MM.1S (cell line): ENCODE data around the gene PLA2G3.

ENCODE experiments used
- DNase-seq: peaks from one replicate; pipeline ENCODE4 v3.0.0-alpha.2; 2015
- H2AFZ ChIP-seq: fragments of 300-600 bp; sonication (generic); 2 replicates; pipeline ENCODE4 v1.6.0; 2016; ENCODE audit warnings: antibody characterized with exemption, low read length
- H3F3A ChIP-seq: fragments of 300-600 bp; sonication (generic); 2 replicates; pipeline ENCODE4 v1.6.1; 2016; ENCODE audit warnings: mild to moderate bottlenecking, antibody characterized with exemption, low read length, moderate library complexity, mixed read lengths; ENCODE audit not compliant: insufficient read depth
- H3K27ac ChIP-seq: fragments of 300-600 bp; sonication (generic); 2 replicates; pipeline ENCODE4 v1.5.1; 2016; ENCODE audit warnings: mild to moderate bottlenecking, low read length
- H3K27me3 ChIP-seq: fragments of 300-600 bp; sonication (generic); replicated peaks from 2 replicates; pipeline ENCODE4 v1.6.0; 2016; ENCODE audit warnings: low read length; ENCODE audit not compliant: insufficient read depth
- H3K36me3 ChIP-seq: fragments of 300-600 bp; sonication (generic); replicated peaks from 2 replicates; pipeline ENCODE4 v1.6.1; 2016; ENCODE audit warnings: mild to moderate bottlenecking, low read length, mixed read lengths; ENCODE audit not compliant: insufficient read depth
- H3K4me1 ChIP-seq: fragments of 300-600 bp; sonication (generic); 2 replicates; pipeline ENCODE4 v1.6.1; 2016; ENCODE audit warnings: low read length, mixed read lengths
- H3K4me2 ChIP-seq: fragments of 300-600 bp; sonication (generic); 2 replicates; pipeline ENCODE4 v1.6.0; 2016; ENCODE audit warnings: low read depth, low read length
- H3K4me3 ChIP-seq: fragments of 300-600 bp; sonication (generic); 2 replicates; pipeline ENCODE4 v1.5.1; 2016; ENCODE audit warnings: low read length, mixed read lengths
- H3K79me2 ChIP-seq: fragments of 300-600 bp; sonication (generic); 2 replicates; pipeline ENCODE4 v1.6.1; 2016; ENCODE audit warnings: mixed run types, low read length, mixed read lengths
- H3K9ac ChIP-seq: fragments of 300-600 bp; sonication (generic); 2 replicates; pipeline ENCODE4 v1.6.1; 2016; ENCODE audit warnings: low read length, mixed read lengths
- H3K9me2 ChIP-seq: fragments of 300-600 bp; sonication (generic); replicated peaks from 2 replicates; pipeline ENCODE4 v1.6.1; 2016; ENCODE audit warnings: mild to moderate bottlenecking, low read length, mixed read lengths; ENCODE audit not compliant: insufficient read depth
- H3K9me3 ChIP-seq: fragments of 300-600 bp; sonication (generic); replicated peaks from 2 replicates; pipeline ENCODE4 v1.6.1; 2016; ENCODE audit warnings: mild to moderate bottlenecking, low read length, mixed read lengths; ENCODE audit not compliant: insufficient read depth
- H4K20me1 ChIP-seq: fragments of 300-600 bp; sonication (generic); 2 replicates; pipeline ENCODE4 v1.6.1; 2016; ENCODE audit warnings: mild to moderate bottlenecking, low read length, moderate library complexity, mixed read lengths; ENCODE audit not compliant: insufficient read depth
- CTCF ChIP-seq: fragments of 300-600 bp; sonication (generic); IDR thresholded peaks from 2 replicates; pipeline ENCODE4 v1.5.1; 2016; ENCODE audit warnings: antibody characterized with exemption, low read length, mixed read lengths
- EZH2 ChIP-seq: fragments of 300-600 bp; sonication (generic); optimal IDR thresholded peaks from 2 replicates; pipeline ENCODE3; 2017; ENCODE audit warnings: low read depth, mild to moderate bottlenecking, antibody characterized with exemption, low read length, mixed read lengths
- EZH2phosphoT487 ChIP-seq: fragments of 300-600 bp; sonication (generic); IDR thresholded peaks from 2 replicates; pipeline ENCODE4 v1.6.1; 2018; ENCODE audit warnings: antibody characterized with exemption, low read length

The PLA2G3 gene

GRCh38 chr22:31091106-31091975 is 49.0 kb downstream of the PLA2G3 start:
- Histone ChIP-seq H3K9me3 (no peaks in the 10 kb centered on the region), H3K4me3 (no peak overlapping the region), H3K79me2 (no peaks in the 10 kb centered on the region), H3K4me2 (no peak overlapping the region), H3F3A (no peaks in the 10 kb centered on the region), H3K27ac (no peak overlapping the region), H3K9ac (no peak overlapping the region), H3K4me1 (no peaks in the 10 kb centered on the region), H3K36me3 (no peaks in the 10 kb centered on the region), H2AFZ (no peak overlapping the region), H4K20me1 (no peaks in the 10 kb centered on the region), H3K27me3 (no peaks in the 10 kb centered on the region), H3K9me2 (no peaks in the 10 kb centered on the region)
- DNase-seq: no peak
- no peak for TF ChIP-seq CTCF
- TF ChIP-seq EZH2phosphoT487: no peak
- no peak for TF ChIP-seq EZH2

- DNase-seq: no peak
- no peak overlapping the region for H3K9ac ChIP-seq
- no peak for TF ChIP-seq CTCF
- no peak for TF ChIP-seq EZH2
- no peak for TF ChIP-seq EZH2phosphoT487
Measured at GRCh38 chr22:31090217-31091085, 49.9 kb downstream of the PLA2G3 start.

GRCh38 chr22:31089160-31090100 is 50.9 kb downstream of the PLA2G3 start:
- Histone ChIP-seq H3F3A (peaks cover 4% of the 10 kb centered on the region; the same call in 1 of the 2 replicates), H2AFZ (no peak overlapping the region), H3K27me3 (no peaks in the 10 kb centered on the region), H3K9ac (no peak overlapping the region), H3K9me3 (no peaks in the 10 kb centered on the region), H4K20me1 (no peaks in the 10 kb centered on the region), H3K4me2 (no peak overlapping the region), H3K4me1 (no peaks in the 10 kb centered on the region), H3K36me3 (no peaks in the 10 kb centered on the region), H3K27ac (no peak overlapping the region), H3K79me2 (peaks cover under 1% of the 10 kb centered on the region; the same call in 1 of the 2 replicates), H3K4me3 (no peak overlapping the region), H3K9me2 (no peaks in the 10 kb centered on the region)
- TF ChIP-seq EZH2: no peak
- no peak for TF ChIP-seq EZH2phosphoT487
- TF ChIP-seq CTCF: peak; percentile 87
- DNase-seq: peak; percentile 33

More at GRCh38 chr22:31090217-31091085, 49.9 kb downstream of the PLA2G3 start:
- no peaks in the 10 kb centered on the region for H3K79me2 ChIP-seq
- H2AFZ ChIP-seq: no peak overlapping the region
- no peaks in the 10 kb centered on the region for H3K36me3 ChIP-seq
- no peaks in the 10 kb centered on the region for H3K4me1 ChIP-seq
- H3K27me3 ChIP-seq: no peaks in the 10 kb centered on the region
- no peaks in the 10 kb centered on the region for H3K9me2 ChIP-seq
- no peak overlapping the region for H3K4me2 ChIP-seq
- no peaks in the 10 kb centered on the region for H3F3A ChIP-seq
- no peaks in the 10 kb centered on the region for H3K9me3 ChIP-seq
- H4K20me1 ChIP-seq: no peaks in the 10 kb centered on the region
- H3K27ac ChIP-seq: no peak overlapping the region
- no peak overlapping the region for H3K4me3 ChIP-seq
